Pancreas (tissue), 10 donors: ENCODE data around the gene ATP8B4. TPM values are rescaled to one million over a fixed set of nuclear protein-coding genes. Genes with fewer than 3 reads are reported as not detected.
A peak's percentile ranks its signal among the peaks of the same experiment; 100 is the strongest.

Source experiments
- ATAC-seq, 4 donors: fragments of 200-7000 bp; cut with Tn5 transposase; one replicate each; pipeline versions ENCODE4 v1.8.0 to v1.9.1; 2020; ENCODE audit warnings: mild to moderate bottlenecking in 4 of 4, moderate library complexity in 4 of 4
- DNase-seq, 6 donors: peaks; one replicate each; pipeline ENCODE4 v3.0.0-alpha.2; 2020
- FAIRE-seq: peaks from 2 replicates; lab custom pipeline; 2012; peaks lifted over from hg19 to GRCh38; lab: Jason Lieb, UNC
- H3K27ac ChIP-seq, 4 donors: fragments of 200-600 bp; sonication (generic); 1 replicate in 3 of 4; 2 replicates in 1 of 4; pipeline versions ENCODE4 v1.5.0 to v1.8.0; 2020
- H3K27me3 ChIP-seq, 4 donors: fragments of 200-600 bp; one replicate each; pipeline ENCODE4 v1.8.0; 2021
- H3K36me3 ChIP-seq, 3 donors: fragments of 200-600 bp; sonication (generic) in 1 of 3; one replicate each; pipeline versions ENCODE4 v1.5.0 to v1.8.0; 2020 to 2021
- H3K4me1 ChIP-seq, 3 donors: fragments of 200-600 bp; one replicate each; pipeline ENCODE4 v1.8.0; 2021
- H3K4me3 ChIP-seq, 4 donors: fragments of 200-600 bp; sonication (generic) in 2 of 4; one replicate each; pipeline versions ENCODE4 v1.5.0 to v1.8.0; 2020 to 2021
- H3K9me3 ChIP-seq, 4 donors: fragments of 200-600 bp; one replicate each; pipeline ENCODE4 v1.8.0; 2021
- WGBS, 2 donors: extraction: QIAGEN DNeasy Blood & Tissue Kit; methylation state at CpG; one replicate each; pipeline ENCODE4 v1.1.7; 2013; 5-methylcytosine and 5-hydroxymethylcytosine counted together
- intact Hi-C, 3 donors: fragments of 100-400 bp; cut with DNase I; formaldehyde crosslinking; loops; one replicate each; pipeline versions ENCODE4 v1.11.1 to v1.14.2; 2022
- polyA plus RNA-seq, 2 donors: library from polyadenylated mRNA; stranded (reverse); fragments of 200-250 nt; gene quantifications; one replicate each; pipeline ENCODE4 v1.2.3, GENCODE V29; 2013
- total RNA-seq, 6 donors: library from RNA; stranded (reverse); fragmentation: NEBNext Ultra II Directional in 4 of 6; extraction: Animal tissue kit (Norgen Biotek cat#: 25700) in 4 of 6; gene quantifications; one replicate each; pipeline versions ENCODE4 v1.2.1 to v1.2.4, GENCODE V29; 2021 to 2023
- TF ChIP-seq, protein P1 (sequence below), 4 donors: fragments of 200-600 bp; sonication (generic) in 3 of 4; IDR thresholded peaks; one replicate each; pipeline versions ENCODE4 v1.5.0 to v1.8.0; 2021; ENCODE audit warnings: antibody characterized with exemption in 4 of 4
- donor health status: healthy with polysubstance abuse.
- donor health status: DM: no; HTN: no; CAD: no; lungs with moderate emphysema.
- donor health status: DM: no; HTN: no; CAD: no.
- donor health status: control.
- donor health status: control.
- donor health status: Bipolar disorder and iron deficiency.
- donor health status: DM: yes; HTN: yes; CAD: no.
- donor health status: DM: no; HTN: no; CAD: no.
- donor health status: DM: no; HTN: no; CAD: no.
- donor health status: DM: yes; HTN: yes; CAD: no.

ATP8B4 gene
- total and polyA plus RNA-seq, 8 donors: 0.55 to 5.3 (median 0.97) TPM

DNA sequence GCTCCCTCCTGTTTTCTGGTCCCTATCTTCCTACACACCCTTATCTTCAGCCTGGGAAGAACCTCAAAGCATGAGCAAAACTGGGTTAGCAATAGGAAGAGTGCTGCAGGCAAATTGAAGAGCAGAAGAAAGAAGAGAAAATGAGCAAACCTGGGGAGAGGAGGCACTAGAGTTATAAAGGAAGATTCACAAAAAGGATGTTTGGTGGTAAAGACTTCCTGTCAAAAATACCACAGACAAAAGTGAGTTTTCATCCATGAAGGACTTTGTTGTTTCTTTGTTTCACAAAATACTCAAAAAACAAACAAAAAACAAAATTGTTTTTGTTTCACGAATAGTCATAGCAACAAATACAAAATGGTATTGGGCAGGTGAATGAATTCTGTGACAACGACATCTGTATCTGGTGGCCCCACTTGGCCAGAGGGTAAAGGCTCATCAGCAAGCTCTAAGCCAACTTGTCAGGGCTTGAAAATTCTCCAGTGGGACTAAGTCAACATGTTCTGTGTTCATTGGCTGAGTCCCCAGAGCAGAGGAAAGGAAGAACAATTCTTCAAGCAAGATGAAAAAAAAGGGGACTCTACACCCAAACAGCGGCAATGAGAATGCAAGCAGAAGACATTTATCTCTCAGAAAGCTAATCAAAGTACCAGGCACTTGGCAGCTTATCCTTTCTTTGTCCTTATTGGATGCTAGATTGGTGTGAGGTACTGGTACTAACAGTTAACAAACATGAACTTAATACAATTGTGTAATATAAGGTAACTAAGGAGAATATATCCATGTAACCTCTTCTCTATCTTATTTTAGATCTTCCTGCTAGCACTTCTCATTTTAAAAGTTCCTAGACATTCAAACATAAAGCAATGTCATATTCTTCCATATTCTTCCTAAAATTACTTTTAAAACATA lies 9.7 kb downstream of the ATP8B4 start:
- peak overlapping the region in 1 of 4 donors; percentile 4 for H3K27ac ChIP-seq
- TF ChIP-seq, protein P1, sequence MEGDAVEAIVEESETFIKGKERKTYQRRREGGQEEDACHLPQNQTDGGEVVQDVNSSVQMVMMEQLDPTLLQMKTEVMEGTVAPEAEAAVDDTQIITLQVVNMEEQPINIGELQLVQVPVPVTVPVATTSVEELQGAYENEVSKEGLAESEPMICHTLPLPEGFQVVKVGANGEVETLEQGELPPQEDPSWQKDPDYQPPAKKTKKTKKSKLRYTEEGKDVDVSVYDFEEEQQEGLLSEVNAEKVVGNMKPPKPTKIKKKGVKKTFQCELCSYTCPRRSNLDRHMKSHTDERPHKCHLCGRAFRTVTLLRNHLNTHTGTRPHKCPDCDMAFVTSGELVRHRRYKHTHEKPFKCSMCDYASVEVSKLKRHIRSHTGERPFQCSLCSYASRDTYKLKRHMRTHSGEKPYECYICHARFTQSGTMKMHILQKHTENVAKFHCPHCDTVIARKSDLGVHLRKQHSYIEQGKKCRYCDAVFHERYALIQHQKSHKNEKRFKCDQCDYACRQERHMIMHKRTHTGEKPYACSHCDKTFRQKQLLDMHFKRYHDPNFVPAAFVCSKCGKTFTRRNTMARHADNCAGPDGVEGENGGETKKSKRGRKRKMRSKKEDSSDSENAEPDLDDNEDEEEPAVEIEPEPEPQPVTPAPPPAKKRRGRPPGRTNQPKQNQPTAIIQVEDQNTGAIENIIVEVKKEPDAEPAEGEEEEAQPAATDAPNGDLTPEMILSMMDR (IDR thresholded peaks at IDR 0.05): no peak
- no peak overlapping the region for H3K4me3 ChIP-seq
- 27 to 29% methylated on average over 3 of the region's 3 CpGs for WGBS, 2 donors
- no peak for DNase-seq
- intact Hi-C loops: no loop called here
- no peaks in the 10 kb centered on the region for H3K27me3 ChIP-seq
- no peak for FAIRE-seq
- H3K36me3 ChIP-seq: no peaks in the 10 kb centered on the region
- peak in 1 of 4 donors; percentile 14 for ATAC-seq
- H3K9me3 ChIP-seq: no peaks in the 10 kb centered on the region
- H3K4me1 ChIP-seq: no peaks in the 10 kb centered on the region

DNA sequence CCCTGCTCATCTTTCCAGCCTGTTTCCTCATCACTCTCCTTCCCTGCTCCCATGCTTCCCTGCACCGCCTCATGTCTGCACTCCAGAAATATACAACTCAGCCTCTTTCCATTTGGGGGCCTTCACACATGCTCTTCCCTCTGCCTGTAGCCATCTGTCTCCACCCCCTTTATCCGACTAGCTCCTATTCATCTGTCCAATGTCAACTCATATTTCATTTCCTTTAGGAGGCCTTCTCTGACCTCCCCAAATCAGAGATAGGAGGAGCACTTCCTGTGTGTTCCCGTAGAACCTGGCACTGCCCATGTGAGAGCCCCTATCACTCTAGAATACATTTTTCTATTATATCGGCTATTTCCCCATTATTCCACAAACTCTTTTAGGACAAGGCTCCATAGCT lies 10.6 kb downstream of the ATP8B4 start:
- intact Hi-C loops: no loop called here
- Histone ChIP-seq H3K4me1 (no peaks in the 10 kb centered on the region), H3K9me3 (no peaks in the 10 kb centered on the region), H3K27ac (peak overlapping the region in 1 of 4 donors; percentile 4), H3K4me3 (no peak overlapping the region), H3K36me3 (no peaks in the 10 kb centered on the region), H3K27me3 (no peaks in the 10 kb centered on the region)
- FAIRE-seq: no peak
- DNase-seq: no peak
- TF ChIP-seq, protein P1 (IDR thresholded peaks at IDR 0.05): no peak
- no peak for ATAC-seq
- 70 to 77% methylated on average over 4 of the region's 4 CpGs for WGBS, 2 donors

DNA sequence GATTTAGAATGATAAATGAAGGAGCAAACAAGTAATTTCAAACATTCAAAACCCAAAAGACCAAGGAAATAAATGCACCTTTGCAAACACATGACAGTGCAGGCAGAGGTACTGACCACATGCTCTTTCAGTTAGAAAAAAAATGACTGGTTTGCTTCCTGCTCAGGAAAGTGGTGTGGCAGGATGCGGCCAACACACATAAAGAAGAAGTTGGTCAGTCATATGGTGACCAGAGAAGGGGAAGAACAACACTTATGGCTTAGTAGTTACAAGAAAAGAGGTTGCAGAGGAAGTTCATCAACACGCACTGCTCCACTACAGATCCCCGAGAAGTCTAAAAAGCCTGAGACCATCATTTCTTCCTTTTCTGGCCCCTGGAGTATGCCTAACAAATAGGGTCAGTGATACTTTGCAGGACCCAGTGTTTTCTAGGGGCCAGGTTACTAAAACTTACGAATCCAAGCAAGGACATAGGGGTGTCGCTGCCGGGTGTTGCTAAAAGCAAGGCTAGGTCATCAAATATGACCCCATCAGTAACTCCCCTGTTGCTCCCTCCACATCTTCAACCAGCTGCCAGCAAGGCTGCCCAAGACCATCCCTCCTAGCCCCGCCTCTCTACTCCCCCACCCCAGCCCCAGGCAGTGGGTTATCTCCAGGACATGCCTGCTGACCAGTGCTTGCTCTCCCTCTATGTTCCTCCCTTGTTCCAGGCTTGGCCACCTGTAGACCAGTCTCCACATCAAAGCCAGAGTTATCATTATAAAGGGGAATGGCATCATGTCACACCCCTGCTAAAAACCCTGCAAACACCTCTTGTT lies 11.2 kb downstream of the ATP8B4 start:
- Histone ChIP-seq H3K27me3 (no peaks in the 10 kb centered on the region), H3K36me3 (no peaks in the 10 kb centered on the region), H3K4me3 (no peak overlapping the region), H3K27ac (peak overlapping the region in 1 of 4 donors; percentile 19), H3K4me1 (no peaks in the 10 kb centered on the region), H3K9me3 (no peaks in the 10 kb centered on the region)
- intact Hi-C loops: no loop called here
- DNase-seq (peak in 1 of 6 donors; percentile 25), FAIRE-seq (no peak), ATAC-seq (peak in 2 of 4 donors; percentile 77 to 81)
- WGBS, 2 donors: 80 to 83% methylated on average over 7 of the region's 7 CpGs
- TF ChIP-seq, protein P1 (IDR thresholded peaks at IDR 0.05): no peak

DNA sequence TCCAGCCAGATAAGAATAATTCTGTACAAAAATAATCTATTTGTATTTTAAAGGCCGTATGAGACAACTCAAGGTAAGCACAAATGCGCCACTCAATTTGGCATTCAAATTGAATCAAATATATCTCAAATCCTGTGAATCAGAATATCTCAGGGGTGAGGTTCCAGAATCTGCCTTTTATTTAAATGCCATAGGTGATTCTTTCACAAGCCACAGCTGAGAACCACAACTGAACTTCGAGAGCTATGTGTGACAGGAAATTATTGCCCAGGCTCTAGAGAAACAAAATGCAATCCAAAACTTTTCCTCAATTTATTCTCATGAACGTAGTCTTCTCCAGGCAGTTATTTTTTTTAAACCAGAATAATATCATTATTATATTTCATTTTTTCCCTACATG lies 11.9 kb downstream of the ATP8B4 start:
- H3K9me3 ChIP-seq: no peaks in the 10 kb centered on the region
- H3K36me3 ChIP-seq: no peaks in the 10 kb centered on the region
- ATAC-seq: no peak
- 67 to 72% methylated on average over 4 of the region's 4 CpGs for WGBS, 2 donors
- H3K27ac ChIP-seq: peak overlapping the region in 1 of 4 donors; percentile 18
- TF ChIP-seq, protein P1 (IDR thresholded peaks at IDR 0.05): no peak
- FAIRE-seq: no peak
- intact Hi-C loops: no loop called here
- H3K4me1 ChIP-seq: no peaks in the 10 kb centered on the region
- H3K4me3 ChIP-seq: no peak overlapping the region
- no peak for DNase-seq
- no peaks in the 10 kb centered on the region for H3K27me3 ChIP-seq
